Ammon's horn (tissue), 1 donor: ENCODE results near the gene PPP1R9A.

ENCODE experiments used
- DNase-seq: peaks from one replicate; pipeline ENCODE4 v3.0.0-alpha.2; 2016; ENCODE audit warnings: low spot score

The PPP1R9A gene

DNA sequence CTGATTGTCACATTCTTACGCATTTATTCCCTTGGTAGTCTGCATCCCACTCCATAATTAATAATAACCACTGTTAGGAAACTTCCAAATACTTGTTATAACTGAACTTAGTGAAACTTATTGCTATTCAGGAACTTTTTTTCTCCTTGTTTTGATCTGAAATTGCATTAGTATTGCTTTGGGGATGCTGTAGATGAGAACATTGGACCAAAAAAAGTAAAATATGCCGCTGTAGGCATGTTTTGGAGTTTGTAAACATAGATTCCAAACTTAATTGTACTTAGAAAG, 1.7 kb downstream of the PPP1R9A start:
- DNase-seq, result no peak

DNA sequence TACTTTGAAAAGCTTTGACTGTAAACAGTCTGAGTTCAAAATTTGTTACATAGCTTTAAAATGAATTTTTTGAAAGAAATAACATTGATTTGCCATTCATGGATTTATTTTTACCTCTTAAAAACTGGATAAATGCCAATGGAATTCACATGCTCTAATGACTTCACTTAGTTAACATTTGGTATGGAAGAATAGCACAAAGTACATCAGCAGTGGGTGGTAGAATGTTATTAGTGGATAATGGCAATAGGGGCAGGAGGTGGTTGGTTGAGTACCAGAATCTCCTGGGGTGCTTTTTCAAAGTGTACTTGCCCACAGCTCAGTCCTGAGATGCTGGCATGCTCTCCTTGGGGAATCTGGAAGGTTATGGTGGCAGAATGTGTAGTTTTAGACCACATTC, 4.7 kb downstream of the PPP1R9A start:
- no peak for DNase-seq

DNA sequence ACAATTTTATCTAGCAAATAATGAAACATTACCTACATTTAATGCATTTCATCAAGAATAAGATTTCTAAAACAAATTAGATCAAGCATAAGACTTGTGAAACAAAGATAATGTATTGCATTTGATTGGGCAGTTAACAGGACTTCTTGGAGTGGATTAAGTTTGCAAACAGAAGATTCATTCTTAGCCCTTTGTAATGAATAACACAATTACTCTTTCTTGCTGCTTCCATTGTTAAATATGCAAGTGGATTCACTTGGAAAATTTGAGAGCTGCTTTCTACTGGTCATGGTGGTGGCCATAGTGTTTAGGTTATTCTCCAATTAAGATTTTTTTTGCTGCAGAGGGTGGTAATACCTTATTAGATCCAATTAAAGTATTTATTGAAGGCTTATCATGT, 6.0 kb downstream of the PPP1R9A start:
- DNase-seq, result no peak

DNA sequence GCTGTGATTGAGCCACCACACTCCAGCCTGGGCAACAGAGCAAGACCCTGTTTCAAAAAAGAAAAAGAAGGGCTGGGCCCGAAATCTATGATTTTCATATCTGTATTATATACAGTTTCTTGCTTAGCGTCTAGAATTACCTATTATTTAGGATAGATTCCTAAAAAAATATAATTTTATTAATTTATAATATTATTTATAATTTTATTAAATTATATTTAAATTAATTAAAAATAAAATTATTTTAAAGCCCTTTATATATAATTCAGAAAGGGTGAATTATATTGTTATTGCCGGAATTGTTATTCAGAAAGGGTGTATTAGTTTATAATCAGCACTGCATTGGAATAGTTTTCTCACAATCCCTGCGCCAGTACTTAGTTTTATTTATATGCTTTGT, 14.5 kb downstream of the PPP1R9A start:
- no peak for DNase-seq

DNA sequence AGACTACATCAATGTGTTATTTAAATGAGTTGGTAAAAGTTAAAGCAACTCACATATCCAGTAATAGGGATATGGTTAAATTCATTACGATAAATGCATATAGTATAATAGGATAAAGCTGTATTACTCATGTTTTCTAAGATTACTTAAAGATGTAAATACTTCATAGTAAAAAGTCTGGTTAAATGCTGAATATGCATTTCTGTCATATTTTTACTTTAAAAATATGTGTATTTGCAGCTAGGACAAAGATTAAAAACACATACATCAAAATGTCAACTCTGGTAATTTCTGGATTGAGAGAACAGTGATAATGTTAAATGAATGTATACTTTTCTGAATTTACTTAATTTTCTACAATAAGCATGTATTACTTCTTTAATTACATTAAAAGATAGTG, 15.1 kb downstream of the PPP1R9A start:
- no peak for DNase-seq

DNA sequence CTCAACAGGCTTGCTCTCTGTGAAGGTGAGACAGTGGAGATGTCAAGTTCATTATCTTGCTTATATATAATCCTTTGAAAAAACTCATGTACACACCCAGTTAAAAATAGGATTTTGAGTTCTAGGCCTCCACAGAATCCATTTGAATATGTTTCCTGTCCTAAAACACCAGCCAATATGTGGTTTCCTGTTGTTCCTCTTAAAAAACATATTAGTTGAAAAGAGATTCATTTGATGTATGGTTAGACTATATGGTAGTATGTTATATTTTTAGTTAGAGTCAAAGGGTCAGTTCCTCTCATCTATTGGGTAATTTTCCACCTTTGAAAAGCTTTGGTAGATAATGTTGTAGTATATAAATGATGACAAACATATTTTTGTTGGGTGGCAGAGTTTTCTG, 16.0 kb downstream of the PPP1R9A start:
- no peak for DNase-seq

DNA sequence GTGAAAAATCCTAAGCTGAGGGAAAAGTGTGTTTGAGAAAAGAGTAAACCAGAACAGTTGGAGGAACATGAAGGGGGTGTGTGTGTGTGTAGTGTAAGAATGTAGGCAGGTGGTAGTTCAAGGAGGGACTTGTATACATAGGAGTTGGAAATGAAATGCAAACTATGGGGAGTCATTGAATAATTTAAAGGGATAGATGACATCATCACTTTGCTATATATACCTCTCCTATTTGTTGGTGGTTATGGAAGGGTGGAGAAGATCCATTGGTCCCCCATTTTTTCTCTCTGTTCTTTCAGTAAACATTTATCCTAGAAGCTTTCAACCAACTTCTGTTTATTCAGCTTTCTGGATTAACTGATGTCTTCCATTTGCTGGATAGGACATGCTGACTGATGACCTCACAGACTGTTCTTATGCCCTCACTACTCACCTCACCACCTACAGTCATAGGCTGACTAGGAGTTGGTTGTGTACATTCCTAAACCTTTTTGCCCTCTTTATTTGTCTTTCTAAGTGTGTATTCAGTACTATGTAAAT, 20.8 kb downstream of the PPP1R9A start:
- DNase-seq, result no peak

DNA sequence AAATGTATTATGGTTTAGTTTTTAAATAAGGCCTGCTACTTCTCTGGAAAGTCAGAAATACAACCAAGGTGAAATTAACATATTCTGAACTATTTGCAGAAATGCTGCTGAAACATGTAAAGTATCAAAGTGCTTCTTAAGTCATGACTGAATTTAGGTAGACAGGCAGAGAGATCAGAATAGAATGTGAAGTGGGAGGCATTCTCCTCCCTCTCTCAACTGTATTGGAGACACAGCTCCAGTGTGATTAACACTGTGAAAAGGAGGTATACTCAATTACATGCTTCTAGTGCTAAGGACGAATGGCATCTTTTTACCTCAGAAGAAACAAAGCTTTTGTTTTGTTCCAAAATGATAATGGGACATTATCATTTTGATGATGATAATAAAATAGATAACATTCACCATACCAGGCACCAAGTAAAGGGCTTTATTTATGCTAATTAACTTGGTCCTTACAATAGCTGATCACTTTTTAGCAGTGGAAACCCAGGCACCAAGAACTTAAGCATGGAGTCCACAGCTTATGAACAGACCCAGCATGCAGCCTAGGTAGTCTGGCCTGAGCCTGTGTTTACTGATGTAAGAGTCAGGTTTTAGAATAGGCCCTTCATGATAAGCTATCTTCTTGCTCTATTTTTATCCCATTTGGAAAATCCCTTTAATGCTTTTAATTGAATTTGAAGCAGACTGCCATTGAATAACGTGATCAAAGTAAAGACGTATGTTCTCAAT, 26.0 kb downstream of the PPP1R9A start:
- no peak for DNase-seq

DNA sequence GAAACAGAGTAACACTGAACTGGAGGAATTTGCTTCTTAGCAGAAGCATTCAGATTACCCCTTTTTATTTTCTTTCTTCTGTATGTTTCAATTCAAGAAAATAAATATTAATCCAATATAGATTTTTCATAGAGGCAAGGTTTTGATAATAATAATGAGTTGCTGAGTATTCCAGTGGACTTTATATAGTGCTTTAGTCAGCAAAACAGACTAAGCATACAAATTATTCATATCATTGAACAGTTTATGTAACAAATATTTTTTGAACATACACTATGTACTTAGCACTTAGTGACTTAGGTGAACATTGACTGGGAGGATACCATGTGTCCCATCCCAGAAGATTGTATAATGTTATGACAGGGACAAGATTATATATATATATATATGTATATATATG, 32.0 kb downstream of the PPP1R9A start:
- no peak for DNase-seq

DNA sequence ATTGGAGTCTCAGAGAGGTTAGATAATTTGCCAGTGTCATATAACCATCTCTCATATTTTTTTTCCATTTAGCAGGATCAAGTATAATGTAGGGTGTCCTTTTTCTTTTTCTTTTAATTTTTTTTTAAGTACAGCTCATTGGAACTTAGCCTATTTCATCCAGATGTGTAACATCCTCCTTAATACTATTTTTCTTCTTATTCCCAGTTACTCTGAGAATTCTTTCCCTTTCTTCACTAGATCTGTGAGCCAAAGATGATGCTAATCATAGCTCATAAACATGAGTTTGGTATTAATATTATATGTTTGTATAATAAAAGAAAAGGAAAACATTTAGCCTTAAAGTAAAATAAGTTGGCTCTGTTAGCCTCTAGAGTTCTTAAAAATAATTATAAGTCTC, 32.8 kb downstream of the PPP1R9A start:
- DNase-seq, result no peak

DNA sequence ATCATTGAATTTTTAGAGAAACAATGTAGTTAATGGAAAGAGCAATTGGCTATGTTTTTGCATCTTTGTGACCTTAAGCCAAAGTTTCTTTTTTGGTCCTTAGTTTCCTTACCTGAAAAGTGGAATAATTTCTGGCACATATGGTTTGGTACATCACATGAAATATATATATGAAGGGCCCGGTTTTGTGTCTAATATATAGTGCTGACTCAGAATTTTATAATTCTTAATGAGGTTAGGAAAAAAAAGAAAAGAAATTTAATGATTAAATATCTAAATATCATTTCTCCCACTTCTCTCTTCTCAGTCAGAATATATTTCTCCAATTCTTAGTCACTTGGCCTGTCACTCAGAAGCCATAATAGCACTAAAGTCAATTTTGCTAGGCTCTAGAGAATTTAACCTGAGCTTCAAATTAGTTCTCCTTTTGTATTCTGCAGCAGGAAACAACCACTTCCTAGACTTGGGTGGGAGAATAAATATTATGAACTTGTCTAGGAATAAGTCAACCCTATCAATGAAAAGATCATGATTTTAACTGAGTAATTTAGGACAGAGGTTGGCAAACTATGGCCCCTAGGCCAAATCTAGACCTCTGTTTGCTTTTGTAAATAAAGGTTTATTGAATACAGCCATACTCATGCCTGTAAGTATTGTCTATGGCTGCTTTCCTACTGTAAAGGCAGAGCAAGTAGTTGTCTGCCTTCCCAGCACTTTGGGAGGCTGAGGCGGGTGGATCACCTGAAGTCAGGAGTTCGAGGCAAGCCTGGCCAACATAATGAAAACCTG, 34.6 kb downstream of the PPP1R9A start:
- DNase-seq, result no peak

DNA sequence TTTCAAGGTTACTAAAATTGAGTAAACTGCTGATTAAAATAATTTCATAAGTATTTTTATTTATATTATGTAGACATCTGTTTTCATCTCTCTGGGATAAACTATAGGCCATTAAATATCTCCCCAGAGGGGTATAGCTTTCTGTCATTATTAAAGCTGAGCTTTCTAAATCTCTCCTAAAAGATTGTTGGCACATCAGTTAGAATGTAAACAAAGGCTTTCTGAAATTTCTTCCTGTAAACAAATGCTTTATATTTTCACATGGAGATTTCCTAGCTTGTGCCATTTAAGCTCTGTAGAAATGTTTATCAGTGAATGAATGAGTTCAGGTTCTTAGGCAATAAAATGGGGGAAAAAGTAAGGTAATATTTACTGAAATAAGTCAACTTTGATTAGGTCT, 35.7 kb downstream of the PPP1R9A start:
- DNase-seq, result no peak

DNA sequence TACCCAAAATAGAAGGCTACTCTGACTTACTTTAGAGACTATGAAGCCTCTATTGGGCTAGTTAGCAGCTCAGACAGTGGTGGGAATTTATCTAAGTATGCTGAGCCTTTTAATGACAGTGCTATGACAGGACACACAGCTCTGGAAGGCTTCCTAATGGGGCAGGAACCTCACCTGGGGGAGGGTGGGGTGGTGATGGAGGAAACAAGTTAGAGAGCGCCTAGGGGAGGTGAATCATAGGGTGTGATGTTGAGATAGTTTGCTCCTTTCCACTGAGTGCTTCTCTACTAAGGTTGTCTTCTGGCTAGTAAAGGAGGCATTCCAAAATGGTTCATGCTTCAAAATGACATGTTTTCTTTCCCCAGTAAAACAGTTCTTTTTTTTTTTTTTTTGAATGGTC, 42.1 kb downstream of the PPP1R9A start:
- DNase-seq, result no peak

DNA sequence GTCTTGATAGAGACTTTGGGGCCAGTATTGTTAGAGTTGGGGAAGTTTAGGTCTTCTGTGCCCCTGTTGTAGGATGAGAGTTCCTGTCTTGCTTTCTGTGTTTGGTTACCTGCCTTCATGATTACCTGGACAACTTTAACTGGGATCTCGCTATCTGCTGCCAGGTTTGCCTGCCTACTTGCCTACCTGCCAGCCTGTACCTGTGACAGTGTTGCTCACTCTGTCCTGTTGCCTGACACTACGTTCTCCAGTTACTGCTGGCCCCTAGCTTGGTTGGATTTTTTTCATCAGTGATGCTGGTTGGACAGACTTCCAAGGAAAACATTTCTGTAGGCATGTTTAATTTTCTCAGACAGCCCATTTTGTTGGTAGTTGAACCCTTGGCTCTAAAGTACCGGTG, 48.4 kb downstream of the PPP1R9A start:
- no peak for DNase-seq

DNA sequence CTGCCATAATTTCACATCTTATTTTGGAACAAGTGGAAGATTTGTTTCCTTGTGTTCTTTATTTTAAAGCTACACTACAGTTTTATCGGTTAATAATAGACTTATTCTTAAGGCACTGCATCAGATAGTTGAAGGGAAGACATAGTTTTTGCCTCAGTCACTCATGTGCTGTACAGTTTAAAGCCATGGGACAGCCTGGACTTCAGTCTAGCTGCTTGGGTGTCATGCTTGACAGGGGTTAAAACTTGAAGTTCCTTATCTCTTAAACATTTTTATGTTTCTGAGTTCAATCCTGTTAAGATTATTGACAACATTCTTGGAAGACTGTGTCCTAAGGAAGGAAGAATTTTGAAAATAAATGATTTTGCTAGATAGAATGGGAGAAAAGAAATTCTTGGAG, 49.7 kb downstream of the PPP1R9A start:
- no peak for DNase-seq

DNA sequence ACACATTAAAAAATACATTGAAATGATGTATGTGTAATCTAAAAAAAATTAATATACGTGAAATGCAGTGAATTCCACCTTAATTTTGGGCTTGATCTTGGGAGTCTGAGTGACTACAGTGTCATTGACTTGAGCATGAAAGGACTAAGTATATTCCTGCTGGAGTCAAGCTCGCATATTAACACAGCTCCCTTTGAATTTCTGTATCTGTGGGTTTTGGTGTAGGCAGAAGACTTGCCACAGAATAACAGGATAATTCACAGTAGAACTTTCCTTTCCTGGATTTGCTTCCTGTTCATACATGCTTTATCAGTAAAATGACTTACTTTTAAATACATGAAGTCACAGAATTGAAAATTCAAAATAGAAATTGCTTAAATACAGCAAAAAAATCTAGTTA, 55.3 kb downstream of the PPP1R9A start:
- DNase-seq, result peak; percentile 20

DNA sequence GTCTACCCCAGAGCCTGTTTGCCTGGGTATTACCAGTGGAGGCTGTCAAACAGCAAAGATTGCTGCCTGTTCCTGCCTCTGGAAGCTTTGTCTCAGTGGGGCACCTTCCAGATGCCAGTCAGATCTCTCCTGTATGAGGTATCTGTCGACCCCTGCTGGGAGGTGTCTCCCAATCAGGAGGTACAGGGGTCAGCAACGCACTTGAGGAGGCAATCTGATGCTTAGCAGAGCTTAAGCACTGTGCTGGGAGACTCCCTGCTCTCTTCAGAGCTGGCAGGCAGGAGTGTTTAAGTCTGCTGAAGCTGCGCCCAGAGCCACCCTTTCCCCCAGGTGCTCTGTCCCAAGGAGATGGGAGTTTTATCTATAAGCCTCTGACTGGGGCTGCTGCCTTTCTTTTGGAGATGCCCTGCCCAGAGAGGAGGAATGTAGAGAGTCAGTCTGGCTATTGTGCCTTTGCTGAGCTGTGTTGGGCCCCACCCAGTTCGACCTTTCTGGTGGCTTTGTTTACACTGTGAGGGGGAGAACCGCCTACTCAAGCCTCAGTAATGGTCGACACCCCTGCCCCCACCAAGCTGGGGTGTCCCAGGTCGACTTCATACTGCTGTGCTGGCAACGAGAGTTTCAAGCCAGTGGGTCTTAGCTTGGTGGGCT, 62.2 kb downstream of the PPP1R9A start:
- no peak for DNase-seq

DNA sequence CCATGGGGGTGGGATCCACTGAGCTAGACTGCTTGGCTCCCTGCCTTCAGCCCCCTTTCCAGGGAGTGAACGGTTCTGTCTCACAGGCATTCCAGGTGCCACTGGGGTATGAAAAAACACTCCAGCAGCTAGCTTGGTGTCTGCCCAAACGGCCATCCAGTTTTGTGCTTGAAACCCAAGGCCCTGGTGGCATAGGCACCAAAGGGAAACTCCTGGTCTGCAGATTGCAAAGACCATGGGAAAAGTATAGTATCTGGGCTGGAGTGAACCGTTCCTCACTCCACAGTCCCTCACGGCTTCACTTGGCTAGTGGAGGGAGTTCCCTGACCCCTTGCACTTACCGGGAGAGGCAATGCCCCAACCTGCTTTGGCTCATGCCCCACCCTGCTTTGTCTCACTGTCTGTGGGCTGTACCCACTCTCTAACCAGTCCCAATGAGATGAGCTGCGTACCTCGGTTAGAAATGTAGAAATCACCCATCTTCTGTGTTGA, 62.7 kb downstream of the PPP1R9A start:
- no peak for DNase-seq

DNA sequence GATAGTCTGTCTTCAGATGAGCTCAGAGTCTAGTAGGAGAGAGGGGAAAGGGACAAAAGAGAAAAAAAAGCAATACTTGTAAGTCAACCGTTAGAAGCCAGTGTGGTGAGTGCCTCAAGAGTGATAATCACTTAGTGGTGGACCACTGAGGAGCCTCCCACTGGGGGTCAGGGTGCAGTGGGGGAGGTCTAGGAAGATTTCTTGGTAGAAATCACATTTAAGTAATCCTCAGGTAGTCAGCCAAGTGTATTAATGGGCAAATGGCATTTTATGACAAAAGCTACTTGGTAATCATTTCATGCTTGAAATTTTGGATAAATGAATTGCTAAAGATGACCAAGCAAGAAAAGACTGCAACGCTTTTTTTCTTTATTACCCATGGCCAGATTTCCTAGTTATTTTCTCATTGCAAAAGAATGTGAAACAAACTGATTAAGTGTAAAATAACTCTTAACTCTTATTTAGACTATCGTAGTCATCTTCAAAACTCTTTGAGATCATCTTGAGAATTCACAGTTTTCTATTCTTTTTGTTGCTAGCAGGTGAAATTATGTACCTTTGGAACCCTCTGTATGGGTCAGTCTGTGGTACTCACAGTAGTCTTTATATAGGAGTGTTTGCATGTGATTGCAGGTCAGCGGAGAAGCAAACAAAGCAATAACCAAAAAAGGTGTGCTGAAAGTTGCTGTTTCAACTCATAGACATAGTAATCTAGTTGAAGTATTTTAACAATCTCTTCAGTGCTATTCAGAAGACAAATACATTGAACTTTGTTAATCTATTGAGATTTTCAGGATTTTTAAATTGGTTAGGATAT, 63.9 kb downstream of the PPP1R9A start:
- no peak for DNase-seq

DNA sequence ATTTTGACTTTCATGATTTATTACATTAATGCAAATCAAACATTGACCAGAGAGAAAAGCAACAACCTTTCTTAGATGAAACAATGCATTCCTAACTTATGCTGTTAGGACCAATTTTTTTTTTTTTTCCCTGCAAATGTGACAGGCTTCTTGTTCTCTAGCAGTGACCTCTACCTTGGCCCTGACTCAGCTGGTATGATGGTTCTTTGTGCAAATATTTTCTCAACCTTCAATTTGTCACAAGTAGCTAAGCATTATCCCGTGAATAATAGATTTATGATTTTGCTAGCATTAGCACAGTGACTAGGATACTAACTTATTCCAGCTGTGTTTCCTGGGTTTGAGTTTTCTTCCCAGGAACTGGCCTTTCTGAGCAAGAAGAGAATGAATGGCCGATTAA, 64.9 kb downstream of the PPP1R9A start:
- DNase-seq, result no peak

DNA sequence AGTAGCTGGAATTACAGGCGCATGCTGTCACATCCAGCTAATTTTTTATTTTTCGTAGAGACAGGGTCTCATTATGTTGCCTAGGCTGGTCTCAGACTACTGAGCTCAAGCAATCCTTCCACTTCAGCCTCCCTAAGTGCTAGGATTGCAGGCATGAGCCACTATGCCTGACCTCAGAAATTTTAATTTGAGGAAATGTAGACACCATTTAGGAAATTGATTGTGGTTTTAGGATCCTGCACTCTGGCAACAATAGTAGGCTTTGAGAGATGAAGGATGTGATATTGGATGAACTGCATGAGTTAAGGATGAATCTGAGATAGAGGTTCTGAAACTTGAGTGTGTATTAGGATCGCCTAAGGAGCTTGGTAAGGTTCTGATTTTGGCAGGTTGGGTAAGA, 66.5 kb downstream of the PPP1R9A start:
- DNase-seq, result no peak

DNA sequence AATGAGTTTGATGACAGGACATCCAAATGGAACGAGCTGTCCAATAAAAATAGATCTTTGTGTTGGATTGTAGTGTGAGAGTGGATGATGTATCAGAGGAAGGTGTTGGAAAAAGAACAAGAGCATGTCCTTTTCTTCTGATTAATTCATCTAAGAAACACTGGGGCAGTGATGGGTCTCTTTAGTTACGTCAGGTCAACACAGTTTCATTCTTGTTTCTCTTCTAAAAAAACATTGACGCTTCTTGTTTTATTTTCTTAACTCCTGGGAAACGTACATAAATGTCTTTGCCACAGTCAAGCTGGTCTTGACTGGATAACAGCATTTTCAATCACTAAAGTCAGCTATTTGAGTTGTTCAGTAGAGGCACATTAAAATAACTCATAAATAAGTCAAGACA, 67.0 kb downstream of the PPP1R9A start:
- DNase-seq, result no peak
